Measurements from ENCODE around the gene PSTPIP2.

The PSTPIP2 gene

DNA sequence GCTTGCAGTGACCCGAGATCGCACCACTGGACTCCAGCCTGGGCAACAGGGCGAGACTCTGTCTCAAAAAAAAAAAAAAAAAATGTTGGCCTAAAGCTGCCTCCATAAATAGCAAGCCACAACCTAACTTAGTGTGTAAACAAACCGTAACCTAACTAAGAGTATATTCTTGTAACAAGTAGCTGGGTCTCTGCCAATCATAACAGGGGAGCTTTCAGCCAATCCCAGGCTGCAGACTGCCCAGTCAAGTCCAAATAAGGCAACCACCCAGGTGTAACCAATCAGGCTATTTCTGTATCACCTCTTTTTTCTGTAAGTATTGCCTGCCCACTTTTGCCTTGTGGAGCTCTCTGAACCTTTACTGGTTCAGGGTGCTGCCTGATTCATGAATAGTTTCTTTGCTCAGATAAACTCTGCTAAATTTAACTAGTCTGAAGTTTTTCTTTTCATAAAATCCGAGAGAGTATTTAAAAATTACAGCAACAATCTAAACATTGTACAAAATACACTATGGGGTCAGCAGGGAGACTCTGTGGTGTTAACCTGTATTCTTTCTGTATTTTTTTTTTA lies 4.5 kb downstream of the PSTPIP2 start:
- Histone ChIP-seq H3K4me2 (ENCODE audit: low read length) (peak overlapping the region; percentile 40), H3K9me3 (ENCODE audit: control insufficient read depth, insufficient read depth, low read length) (no peaks in the 10 kb centered on the region), H3K36me3 (ENCODE audit: control insufficient read depth, low read length) (no peaks in the 10 kb centered on the region), H3K79me2 (ENCODE audit: control insufficient read depth, low read length) (no peaks in the 10 kb centered on the region), H3K27me3 (ENCODE audit: control insufficient read depth, low read length) (peaks cover 18% of the 10 kb centered on the region), H3K27ac (ENCODE audit: low read depth, low read length) (no peak overlapping the region), H3K9me2 (replicated peaks; ENCODE audit: control insufficient read depth, low read length) (no peaks in the 10 kb centered on the region), H3K4me3 (ENCODE audit: low read length) (peak overlapping the region; percentile 1), H3F3A (ENCODE audit: control insufficient read depth, insufficient read depth) (no peaks in the 10 kb centered on the region), H3K4me1 (ENCODE audit: control insufficient read depth, low read length) (peaks cover 23% of the 10 kb centered on the region), H4K20me1 (ENCODE audit: control insufficient read depth, insufficient read depth, low read depth, low read length) (no peaks in the 10 kb centered on the region)
- TF ChIP-seq CTCF (IDR thresholded peaks at IDR 0.05; ENCODE audit: low read depth, low read length, poor library complexity, severe bottlenecking), result no peak
- TF ChIP-seq EZH2phosphoT487 (IDR thresholded peaks at IDR 0.05; ENCODE audit: borderline replicate concordance, low read length), result no peak

DNA sequence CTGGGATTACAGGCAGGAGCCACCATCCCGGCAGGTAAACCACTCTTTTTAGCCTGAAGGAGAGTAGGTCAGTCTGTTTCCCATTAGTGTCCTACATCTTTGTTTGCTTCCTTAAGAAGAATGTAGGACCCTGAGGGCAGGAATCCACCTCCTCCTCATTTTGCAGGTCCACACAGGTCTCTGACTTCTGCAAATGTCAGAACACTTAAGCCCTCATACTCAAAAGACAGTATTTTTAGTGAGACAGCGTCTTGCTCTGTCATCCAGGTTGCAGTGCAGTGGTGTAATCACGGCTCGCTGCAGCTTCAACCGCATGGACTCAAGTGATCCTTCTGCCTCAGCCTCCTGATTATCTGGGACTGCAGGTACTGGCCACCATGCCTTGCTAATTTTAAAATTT lies 9.3 kb downstream of the PSTPIP2 start:
- H3K36me3 ChIP-seq (ENCODE audit: control insufficient read depth, low read length), result no peaks in the 10 kb centered on the region
- no peak overlapping the region for H3K27ac ChIP-seq (ENCODE audit: low read depth, low read length)
- no peak for TF ChIP-seq CTCF (IDR thresholded peaks at IDR 0.05; ENCODE audit: low read depth, low read length, poor library complexity, severe bottlenecking)
- TF ChIP-seq EZH2phosphoT487 (IDR thresholded peaks at IDR 0.05; ENCODE audit: borderline replicate concordance, low read length), result no peak
- no peaks in the 10 kb centered on the region for H3F3A ChIP-seq (ENCODE audit: control insufficient read depth, insufficient read depth)
- H3K79me2 ChIP-seq (ENCODE audit: control insufficient read depth, low read length), result no peaks in the 10 kb centered on the region
- no peaks in the 10 kb centered on the region for H3K9me3 ChIP-seq (ENCODE audit: control insufficient read depth, insufficient read depth, low read length)
- H3K4me3 ChIP-seq (ENCODE audit: low read length), result no peak overlapping the region
- H3K4me2 ChIP-seq (ENCODE audit: low read length), result no peak overlapping the region
- H3K4me1 ChIP-seq (ENCODE audit: control insufficient read depth, low read length), result peaks cover 8% of the 10 kb centered on the region
- H3K27me3 ChIP-seq (ENCODE audit: control insufficient read depth, low read length), result no peaks in the 10 kb centered on the region
- no peaks in the 10 kb centered on the region for H4K20me1 ChIP-seq (ENCODE audit: control insufficient read depth, insufficient read depth, low read depth, low read length)
- no peaks in the 10 kb centered on the region for H3K9me2 ChIP-seq (replicated peaks; ENCODE audit: control insufficient read depth, low read length)

- Histone ChIP-seq H3K9me3 (ENCODE audit: control insufficient read depth, insufficient read depth, low read length) (no peaks in the 10 kb centered on the region), H3F3A (ENCODE audit: control insufficient read depth, insufficient read depth) (no peaks in the 10 kb centered on the region), H3K9me2 (replicated peaks; ENCODE audit: control insufficient read depth, low read length) (no peaks in the 10 kb centered on the region), H3K27ac (ENCODE audit: low read depth, low read length) (no peak overlapping the region), H3K4me1 (ENCODE audit: control insufficient read depth, low read length) (no peaks in the 10 kb centered on the region), H3K27me3 (ENCODE audit: control insufficient read depth, low read length) (no peaks in the 10 kb centered on the region), H3K79me2 (ENCODE audit: control insufficient read depth, low read length) (no peaks in the 10 kb centered on the region), H3K4me2 (ENCODE audit: low read length) (no peak overlapping the region), H4K20me1 (ENCODE audit: control insufficient read depth, insufficient read depth, low read depth, low read length) (no peaks in the 10 kb centered on the region), H3K36me3 (ENCODE audit: control insufficient read depth, low read length) (no peaks in the 10 kb centered on the region), H3K4me3 (ENCODE audit: low read length) (no peak overlapping the region)
- TF ChIP-seq EZH2phosphoT487 (IDR thresholded peaks at IDR 0.05; ENCODE audit: borderline replicate concordance, low read length) (no peak), CTCF (IDR thresholded peaks at IDR 0.05; ENCODE audit: low read depth, low read length, poor library complexity, severe bottlenecking) (no peak)
These were observed 10.3 kb downstream of the PSTPIP2 start for GRCh38 chr18:46061796-46062195.
